Measurements from ENCODE around the gene NOTCH1.

The NOTCH1 gene

GRCh38 chr9:136513191-136513590, 32.7 kb downstream of the NOTCH1 start:
- no peak for DNase-seq

- DNase-seq, result peak; percentile 27
Observed at GRCh38 chr9:136512651-136513071, 33.2 kb downstream of the NOTCH1 start.

GRCh38 chr9:136511670-136512592, 33.9 kb downstream of the NOTCH1 start:
- no peak for DNase-seq

GRCh38 chr9:136511144-136511669, 34.6 kb downstream of the NOTCH1 start:
- DNase-seq, result no peak

- DNase-seq, result no peak
Observed at GRCh38 chr9:136510561-136510960, 35.3 kb downstream of the NOTCH1 start.

- no peak for DNase-seq
Observed at GRCh38 chr9:136509549-136509948, 36.3 kb downstream of the NOTCH1 start.

GRCh38 chr9:136508729-136509500, 36.9 kb downstream of the NOTCH1 start:
- no peak for DNase-seq

GRCh38 chr9:136507992-136508375, 37.9 kb downstream of the NOTCH1 start:
- DNase-seq, result no peak

GRCh38 chr9:136507221-136507991, 38.4 kb downstream of the NOTCH1 start:
- DNase-seq, result no peak

- no peak for DNase-seq
Observed at GRCh38 chr9:136506425-136506824, 39.4 kb downstream of the NOTCH1 start.

- no peak for DNase-seq
Observed at GRCh38 chr9:136505406-136506403, 40.1 kb downstream of the NOTCH1 start.

- DNase-seq, result no peak
Observed at GRCh38 chr9:136504512-136505348, 41.1 kb downstream of the NOTCH1 start.

GRCh38 chr9:136502940-136503550, 42.8 kb downstream of the NOTCH1 start:
- no peak for DNase-seq

- DNase-seq, result no peak
Observed at GRCh38 chr9:136502196-136502595, 43.7 kb downstream of the NOTCH1 start.

- no peak for DNase-seq
Observed at GRCh38 chr9:136501686-136502085, 44.2 kb downstream of the NOTCH1 start.

- DNase-seq, result no peak
Observed at GRCh38 chr9:136499935-136500910, 45.6 kb downstream of the NOTCH1 start.

- DNase-seq, result no peak
Observed at GRCh38 chr9:136499071-136499934, 46.5 kb downstream of the NOTCH1 start.

Data from CD4-positive, alpha-beta T cell treated with Interleukin-15 for 1 hour (primary cell).